Ovary (tissue), 3 donors: ENCODE data around the gene MGAT5B.

Experiments
- CTCF ChIP-seq, 3 donors: fragments of 450-650 bp in 2 of 3; fragments of 200-600 bp in 1 of 3; IDR thresholded peaks; one replicate each; pipeline versions ENCODE4 v1.5.1 to v1.8.0; 2016 to 2022; ENCODE audit warnings: antibody characterized with exemption in 3 of 3, mild to moderate bottlenecking in 1 of 3
- POLR2A ChIP-seq: fragments of 450-650 bp; IDR thresholded peaks from one replicate; pipeline ENCODE4 v1.6.1; 2017; ENCODE audit warnings: antibody characterized with exemption, mild to moderate bottlenecking, moderate library complexity
- donor health status: DM: no; HTN: no; CAD: no.

- TF ChIP-seq POLR2A = no peak
- no peak for TF ChIP-seq CTCF (IDR thresholded peaks at IDR 0.05)
Measured at GRCh38 chr17:76982408-76983074, 114.3 kb downstream of the MGAT5B start.
